ENCODE measurements around the gene DTWD1. TPM values are rescaled to one million over a fixed set of nuclear protein-coding genes. Genes with fewer than 3 reads are reported as not detected.
A peak's percentile ranks its signal among the peaks of the same experiment; 100 is the strongest.

DTWD1 gene
- total and polyA plus RNA-seq, 2 donors (not counting 1 experiment from before 2014, with no cell fraction given): 7.4 to 27.1 TPM

GRCh38 chr15:49621401-49621811 lies 558 bp downstream of the DTWD1 start:
- POLR2A ChIA-PET: interaction anchor here (0.7 to 2.0 kb wide), 3 partner anchors 466 to 734 kb away, joined by 4 to 7 read pairs (median 6); partner anchors contain the start of genes COPS2 and GABPB1
- H3K4me3 Mint-ChIP-seq: peak overlapping the region; percentile 93
- Histone ChIP-seq H3K4me2 (replicated peaks; ENCODE audit: low read depth, low read length, poor library complexity, severe bottlenecking) (peak overlapping the region; percentile 70), H3K9ac (ENCODE audit: low read length) (peak overlapping the region; percentile 75), H2AFZ (ENCODE audit: insufficient read depth, low read depth, low read length, poor library complexity, severe bottlenecking) (peak overlapping the region; percentile 80), H3K9me3 (ENCODE audit: control extremely low read depth in 1 of 3, control insufficient read depth in 2 of 3, insufficient read depth in 1 of 3, low read length in 2 of 3) (peaks cover 1 to 8% (median 5%) of the 10 kb centered on the region in 3 donors), H3K4me3 (ENCODE audit: control extremely low read depth in 1 of 5, extremely low read depth in 1 of 5, insufficient read depth in 1 of 5, low read depth in 2 of 5, low read length in 4 of 5) (peak overlapping the region; percentile 75 to 88 (median 83)), H3K79me2 (ENCODE audit: control insufficient read depth, insufficient read depth, low read length) (peaks cover 24% of the 10 kb centered on the region), H3K36me3 (replicated peaks in 1 of 2; ENCODE audit: control extremely low read depth in 1 of 2, control insufficient read depth in 1 of 2, extremely low read depth in 1 of 2, insufficient read depth in 2 of 2, low read length in 1 of 2) (peaks cover 0 to 8% of the 10 kb centered on the region in 2 experiments), H3K4me1 (ENCODE audit: control insufficient read depth in 2 of 2, insufficient read depth in 2 of 2, low read length in 2 of 2) (peaks cover 11 to 18% of the 10 kb centered on the region in 2 donors), H3K27me3 (replicated peaks in 1 of 4; ENCODE audit: control extremely low read depth in 1 of 4, control insufficient read depth in 3 of 4, insufficient read depth in 4 of 4, low read length in 3 of 4) (no peaks in the 10 kb centered on the region), H3K27ac (ENCODE audit: low read length in 2 of 2) (peak overlapping the region; percentile 71 to 95), H4K20me1 (ENCODE audit: control insufficient read depth, insufficient read depth, low read length, poor library complexity, severe bottlenecking) (no peaks in the 10 kb centered on the region)
- peaks cover 4% of the 10 kb centered on the region for H3K9me3 Mint-ChIP-seq (ENCODE audit: insufficient read depth)
- ATAC-seq (ENCODE audit: low read depth) (no peak), DNase-seq (peak; percentile 36)
- no peak for TF ChIP-seq EZH2 (IDR thresholded peaks at IDR 0.05; ENCODE audit: borderline replicate concordance, insufficient read depth, low read depth, low read length, poor library complexity, severe bottlenecking)
- TF ChIP-seq CTCF (IDR thresholded peaks at IDR 0.05): no peak
- H3K27ac Mint-ChIP-seq: no peak overlapping the region
- no peaks in the 10 kb centered on the region for H3K27me3 Mint-ChIP-seq
- CTCF ChIA-PET: interaction anchor here (1.5 kb wide), 1 partner anchor 200 kb away, joined by 3 read pairs; no protein-coding TSS in a partner anchor
- 33% methylated on average over 3 of the region's 8 CpGs for WGBS (ENCODE audit: insufficient coverage)
- intact Hi-C loops (cut with micrococcal nuclease): loop anchor here (2.0 to 5.0 kb wide), 7 partner anchors 575 to 1444 kb away; partner anchors contain the start of genes AP4E1, DUT, EID1 and MYEF2
- H3K4me1 Mint-ChIP-seq: peaks cover 22% of the 10 kb centered on the region

- intact Hi-C loops (cut with micrococcal nuclease): loop anchor here (2.0 to 5.0 kb wide), 7 partner anchors 575 to 1445 kb away; partner anchors contain the start of genes AP4E1, DUT, EID1 and MYEF2
- H3K4me1 Mint-ChIP-seq: peaks cover 22% of the 10 kb centered on the region
- H3K27me3 Mint-ChIP-seq: no peaks in the 10 kb centered on the region
- H3K27ac Mint-ChIP-seq: no peak overlapping the region
- peaks cover 4% of the 10 kb centered on the region for H3K9me3 Mint-ChIP-seq (ENCODE audit: insufficient read depth)
- peaks cover 11 to 18% of the 10 kb centered on the region in 2 donors for H3K4me1 ChIP-seq (ENCODE audit: control insufficient read depth in 2 of 2, insufficient read depth in 2 of 2, low read length in 2 of 2)
- H2AFZ ChIP-seq (ENCODE audit: insufficient read depth, low read depth, low read length, poor library complexity, severe bottlenecking): peak overlapping the region; percentile 80
- peaks cover 0 to 8% of the 10 kb centered on the region in 2 experiments for H3K36me3 ChIP-seq (replicated peaks in 1 of 2; ENCODE audit: control extremely low read depth in 1 of 2, control insufficient read depth in 1 of 2, extremely low read depth in 1 of 2, insufficient read depth in 2 of 2, low read length in 1 of 2)
- H3K4me3 Mint-ChIP-seq: peak overlapping the region; percentile 93
- H3K27ac ChIP-seq (ENCODE audit: low read length in 2 of 2): no peak overlapping the region
- POLR2A ChIA-PET: interaction anchor here (2.0 kb wide), 1 partner anchor 466 kb away, joined by 6 read pairs; the partner anchor contains the start of gene COPS2
- H3K79me2 ChIP-seq (ENCODE audit: control insufficient read depth, insufficient read depth, low read length): peaks cover 24% of the 10 kb centered on the region
- peak overlapping the region in 3 of 5 experiments; percentile 75 to 88 (median 75) for H3K4me3 ChIP-seq (ENCODE audit: control extremely low read depth in 1 of 5, extremely low read depth in 1 of 5, insufficient read depth in 1 of 5, low read depth in 2 of 5, low read length in 4 of 5)
- peak overlapping the region; percentile 70 for H3K4me2 ChIP-seq (replicated peaks; ENCODE audit: low read depth, low read length, poor library complexity, severe bottlenecking)
- TF ChIP-seq EZH2 (IDR thresholded peaks at IDR 0.05; ENCODE audit: borderline replicate concordance, insufficient read depth, low read depth, low read length, poor library complexity, severe bottlenecking): no peak
- no peak for TF ChIP-seq CTCF (IDR thresholded peaks at IDR 0.05)
- DNase-seq (peak; percentile 6), ATAC-seq (ENCODE audit: low read depth) (no peak)
- peak overlapping the region; percentile 75 for H3K9ac ChIP-seq (ENCODE audit: low read length)
- WGBS (ENCODE audit: insufficient coverage): 75% methylated on average over 1 of the region's 1 CpG
- no peaks in the 10 kb centered on the region for H3K27me3 ChIP-seq (replicated peaks in 1 of 4; ENCODE audit: control extremely low read depth in 1 of 4, control insufficient read depth in 3 of 4, insufficient read depth in 4 of 4, low read length in 3 of 4)
- peaks cover 0 to 8% (median 5%) of the 10 kb centered on the region in 3 donors for H3K9me3 ChIP-seq (ENCODE audit: control extremely low read depth in 1 of 3, control insufficient read depth in 2 of 3, insufficient read depth in 1 of 3, low read length in 2 of 3)
- CTCF ChIA-PET: no interaction called here
- H4K20me1 ChIP-seq (ENCODE audit: control insufficient read depth, insufficient read depth, low read length, poor library complexity, severe bottlenecking): no peaks in the 10 kb centered on the region
Observed at GRCh38 chr15:49621887-49622286, 1.0 kb downstream of the DTWD1 start.

Measured in B cell (primary cell).